ENCODE measurements around the gene MAEL.

- TF ChIP-seq CTCF (IDR thresholded peaks at IDR 0.05): no peak
- TF ChIP-seq POLR2AphosphoS5 (IDR thresholded peaks at IDR 0.05; ENCODE audit: low read depth, low read length): no peak
- TF ChIP-seq REST (IDR thresholded peaks at IDR 0.05; ENCODE audit: insufficient read depth in 1 of 2, low read depth in 2 of 2, low read length in 1 of 2): no peak
- TF ChIP-seq SIN3A (IDR thresholded peaks at IDR 0.05; ENCODE audit: borderline replicate concordance, insufficient read depth, low read depth, low read length): no peak
- no peak for TF ChIP-seq TCF7L2 (IDR thresholded peaks at IDR 0.05; ENCODE audit: low read depth, low read length)
Measured at GRCh38 chr1:167065471-167065870, 76.4 kb downstream of the MAEL start.

All from Panc1 (cell line).